NB4 (cell line): ENCODE results near the gene ASNSD1.

Experiments used
- DNase-seq: peaks from one replicate; pipeline ENCODE4 v3.0.0; 2010; ENCODE audit warnings: low read depth
- H3K4me3 ChIP-seq: one replicate; pipeline ENCODE4 v1.5.1; 2011; ENCODE audit warnings: mild to moderate bottlenecking, low read depth, low read length, moderate library complexity
- CTCF ChIP-seq: IDR thresholded peaks from one replicate; pipeline ENCODE4 v1.5.1; 2012; ENCODE audit warnings: low read depth, low read length
- MAX ChIP-seq: IDR thresholded peaks from 2 replicates; pipeline ENCODE4 v1.6.1; 2011; ENCODE audit warnings: low read depth, low read length
- MYC ChIP-seq: IDR thresholded peaks from 2 replicates; pipeline ENCODE4 v1.6.1; 2011; ENCODE audit warnings: low read depth, low read length
- POLR2A ChIP-seq: IDR thresholded peaks from 2 replicates; pipeline ENCODE4 v1.6.1; 2011; ENCODE audit warnings: mild to moderate bottlenecking; ENCODE audit not compliant: insufficient read length; ENCODE audit errors: extremely low read depth

The ASNSD1 gene

GRCh38 chr2:189639007-189639609, 22.2 kb upstream of the ASNSD1 start:
- no peak overlapping the region for H3K4me3 ChIP-seq
- TF ChIP-seq CTCF: no peak
- TF ChIP-seq POLR2A: no peak
- TF ChIP-seq MAX: no peak
- no peak for TF ChIP-seq MYC
- no peak for DNase-seq

DNA sequence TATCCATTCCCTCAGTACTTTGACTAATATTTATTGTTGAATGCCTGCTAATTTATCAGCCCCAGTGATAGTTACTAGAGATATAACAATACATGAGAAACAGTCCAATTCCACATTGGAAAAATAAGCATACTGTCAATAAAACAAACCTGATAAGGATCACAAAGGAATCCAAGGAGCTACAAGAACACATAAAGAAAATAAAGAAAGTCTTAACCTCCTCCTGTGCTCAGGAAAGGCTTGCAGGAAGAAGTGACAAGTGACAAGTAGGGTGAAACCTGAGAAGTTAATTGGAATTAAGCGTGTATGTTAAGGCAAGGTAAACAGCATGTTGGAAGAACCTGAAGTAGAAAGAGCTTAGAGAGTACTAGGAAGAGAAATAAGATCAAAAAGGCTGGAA, 20.3 kb upstream of the ASNSD1 start:
- H3K4me3 ChIP-seq: no peak overlapping the region
- DNase-seq: no peak
- no peak for TF ChIP-seq MAX
- TF ChIP-seq MYC: no peak
- TF ChIP-seq POLR2A: no peak
- TF ChIP-seq CTCF: no peak

GRCh38 chr2:189641590-189641989, 19.7 kb upstream of the ASNSD1 start:
- H3K4me3 ChIP-seq: no peak overlapping the region
- no peak for TF ChIP-seq CTCF
- no peak for TF ChIP-seq MYC
- no peak for TF ChIP-seq POLR2A
- no peak for TF ChIP-seq MAX
- no peak for DNase-seq

GRCh38 chr2:189646521-189646920, 14.7 kb upstream of the ASNSD1 start:
- no peak for DNase-seq
- no peak overlapping the region for H3K4me3 ChIP-seq
- TF ChIP-seq CTCF (no peak), POLR2A (no peak)

- DNase-seq: no peak
- H3K4me3 ChIP-seq: no peak overlapping the region
- TF ChIP-seq MAX: no peak
- TF ChIP-seq MYC: no peak
- no peak for TF ChIP-seq CTCF
- no peak for TF ChIP-seq POLR2A
Measured at GRCh38 chr2:189648846-189649509, 12.3 kb upstream of the ASNSD1 start.
